HUES6 (cell line): ENCODE results near the gene DPF1.
A peak's percentile ranks its signal among the peaks of the same experiment; 100 is the strongest.

Experiments used
- H3K27ac ChIP-seq: 2 replicates; pipeline ENCODE4 v1.7.0; 2013; ENCODE audit warnings: low read depth, mild to moderate bottlenecking, low read length, inconsistent platforms
- H3K27me3 ChIP-seq: 2 replicates; pipeline ENCODE4 v1.6.1; 2013; ENCODE audit warnings: low read length; ENCODE audit not compliant: control insufficient read depth, insufficient read depth
- H3K36me3 ChIP-seq: 2 replicates; pipeline ENCODE4 v1.6.1; 2013; ENCODE audit warnings: low read length; ENCODE audit not compliant: control insufficient read depth, insufficient read depth
- H3K4me1 ChIP-seq: 2 replicates; pipeline ENCODE4 v1.6.1; 2013; ENCODE audit warnings: low read length; ENCODE audit not compliant: control insufficient read depth, insufficient read depth
- H3K4me3 ChIP-seq: 2 replicates; pipeline ENCODE4 v1.5.1; 2013; ENCODE audit warnings: low read depth, low read length
- H3K9ac ChIP-seq: one replicate; pipeline ENCODE4 v1.6.1; 2013; ENCODE audit warnings: mild to moderate bottlenecking, low read length
- H3K9me3 ChIP-seq: 2 replicates; pipeline ENCODE4 v1.6.1; 2013; ENCODE audit warnings: low read depth, low read length; ENCODE audit not compliant: control insufficient read depth, insufficient read depth

DPF1 gene

GRCh38 chr19:38206928-38207327 lies 17.1 kb downstream of the DPF1 start:
- Histone ChIP-seq H3K4me3 (no peak overlapping the region), H3K9me3 (no peaks in the 10 kb centered on the region), H3K27me3 (peaks cover 20% of the 10 kb centered on the region), H3K36me3 (peaks cover 9% of the 10 kb centered on the region), H3K27ac (no peak overlapping the region), H3K4me1 (peaks cover 31% of the 10 kb centered on the region), H3K9ac (no peak overlapping the region)

GRCh38 chr19:38206006-38206745 lies 17.8 kb downstream of the DPF1 start:
- H3K9ac ChIP-seq: peak overlapping the region; percentile 2
- H3K9me3 ChIP-seq: no peaks in the 10 kb centered on the region
- peaks cover 31% of the 10 kb centered on the region for H3K4me1 ChIP-seq

GRCh38 chr19:38204728-38205127 lies 19.3 kb downstream of the DPF1 start:
- Histone ChIP-seq H3K4me1 (peaks cover 20% of the 10 kb centered on the region), H3K27me3 (peaks cover 9% of the 10 kb centered on the region), H3K9ac (no peak overlapping the region), H3K27ac (no peak overlapping the region), H3K4me3 (no peak overlapping the region), H3K9me3 (no peaks in the 10 kb centered on the region), H3K36me3 (peaks cover 14% of the 10 kb centered on the region)

More at GRCh38 chr19:38206006-38206745, 17.8 kb downstream of the DPF1 start:
- Histone ChIP-seq H3K27me3 (peaks cover 20% of the 10 kb centered on the region), H3K36me3 (peaks cover 14% of the 10 kb centered on the region), H3K27ac (no peak overlapping the region), H3K4me3 (no peak overlapping the region)

GRCh38 chr19:38204096-38204495 lies 19.9 kb downstream of the DPF1 start:
- Histone ChIP-seq H3K27ac (no peak overlapping the region), H3K9ac (no peak overlapping the region), H3K36me3 (peaks cover 15% of the 10 kb centered on the region), H3K4me3 (no peak overlapping the region), H3K4me1 (peaks cover 14% of the 10 kb centered on the region), H3K9me3 (no peaks in the 10 kb centered on the region), H3K27me3 (peaks cover 3% of the 10 kb centered on the region)

- Histone ChIP-seq H3K4me3 (no peak overlapping the region), H3K36me3 (peaks cover 20% of the 10 kb centered on the region), H3K27me3 (no peaks in the 10 kb centered on the region), H3K4me1 (peaks cover 11% of the 10 kb centered on the region), H3K27ac (no peak overlapping the region), H3K9me3 (no peaks in the 10 kb centered on the region), H3K9ac (no peak overlapping the region)
These were observed 20.8 kb downstream of the DPF1 start for GRCh38 chr19:38203197-38203596.

GRCh38 chr19:38202504-38202903 lies 21.5 kb downstream of the DPF1 start:
- H3K27me3 ChIP-seq: no peaks in the 10 kb centered on the region
- no peak overlapping the region for H3K27ac ChIP-seq
- peaks cover 9% of the 10 kb centered on the region for H3K4me1 ChIP-seq
- H3K4me3 ChIP-seq: no peak overlapping the region
- H3K9me3 ChIP-seq: no peaks in the 10 kb centered on the region
- no peak overlapping the region for H3K9ac ChIP-seq
- peaks cover 20% of the 10 kb centered on the region for H3K36me3 ChIP-seq

- H3K36me3 ChIP-seq: peaks cover 20% of the 10 kb centered on the region
These were observed 22.3 kb downstream of the DPF1 start for GRCh38 chr19:38201731-38202130.

GRCh38 chr19:38199340-38199739 lies 24.7 kb downstream of the DPF1 start:
- peaks cover 20% of the 10 kb centered on the region for H3K36me3 ChIP-seq
- H3K27me3 ChIP-seq: no peaks in the 10 kb centered on the region
- no peaks in the 10 kb centered on the region for H3K4me1 ChIP-seq
- no peak overlapping the region for H3K4me3 ChIP-seq
- H3K9me3 ChIP-seq: no peaks in the 10 kb centered on the region
- H3K27ac ChIP-seq: no peak overlapping the region
- H3K9ac ChIP-seq: no peak overlapping the region

More at GRCh38 chr19:38201731-38202130, 22.3 kb downstream of the DPF1 start:
- no peaks in the 10 kb centered on the region for H3K27me3 ChIP-seq
- peaks cover 7% of the 10 kb centered on the region; the same call in 1 of the 2 replicates for H3K4me1 ChIP-seq
- no peak overlapping the region for H3K9ac ChIP-seq
- no peak overlapping the region for H3K27ac ChIP-seq
- H3K9me3 ChIP-seq: no peaks in the 10 kb centered on the region
- H3K4me3 ChIP-seq: no peak overlapping the region

GRCh38 chr19:38197937-38198704 lies 25.9 kb downstream of the DPF1 start:
- Histone ChIP-seq H3K27me3 (no peaks in the 10 kb centered on the region), H3K9me3 (no peaks in the 10 kb centered on the region), H3K9ac (no peak overlapping the region), H3K4me1 (no peaks in the 10 kb centered on the region), H3K27ac (no peak overlapping the region), H3K4me3 (no peak overlapping the region), H3K36me3 (peaks cover 20% of the 10 kb centered on the region)

- H3K27me3 ChIP-seq: no peaks in the 10 kb centered on the region
- H3K27ac ChIP-seq: no peak overlapping the region
- H3K9ac ChIP-seq: no peak overlapping the region
- peaks cover 18% of the 10 kb centered on the region for H3K36me3 ChIP-seq
- no peaks in the 10 kb centered on the region for H3K9me3 ChIP-seq
- no peak overlapping the region for H3K4me3 ChIP-seq
- no peaks in the 10 kb centered on the region for H3K4me1 ChIP-seq
These were observed 26.9 kb downstream of the DPF1 start for GRCh38 chr19:38196948-38197656.
